Activated CD8-positive, alpha-beta memory T cell treated with anti-CD3 and anti-CD28 coated beads for 4 hours (primary cell): ENCODE measurements around the gene DAB2IP.

ENCODE experiments used
- DNase-seq, 2 donors: peaks; one replicate each; pipeline ENCODE4 v3.0.0-alpha.2; 2020; ENCODE audit warnings: low read depth in 2 of 2

DAB2IP gene

GRCh38 chr9:121817476-121817875 is 166.0 kb downstream of the DAB2IP start:
- DNase-seq = no peak

- no peak for DNase-seq
Observed at GRCh38 chr9:121818016-121818661, 166.7 kb downstream of the DAB2IP start.

DNA sequence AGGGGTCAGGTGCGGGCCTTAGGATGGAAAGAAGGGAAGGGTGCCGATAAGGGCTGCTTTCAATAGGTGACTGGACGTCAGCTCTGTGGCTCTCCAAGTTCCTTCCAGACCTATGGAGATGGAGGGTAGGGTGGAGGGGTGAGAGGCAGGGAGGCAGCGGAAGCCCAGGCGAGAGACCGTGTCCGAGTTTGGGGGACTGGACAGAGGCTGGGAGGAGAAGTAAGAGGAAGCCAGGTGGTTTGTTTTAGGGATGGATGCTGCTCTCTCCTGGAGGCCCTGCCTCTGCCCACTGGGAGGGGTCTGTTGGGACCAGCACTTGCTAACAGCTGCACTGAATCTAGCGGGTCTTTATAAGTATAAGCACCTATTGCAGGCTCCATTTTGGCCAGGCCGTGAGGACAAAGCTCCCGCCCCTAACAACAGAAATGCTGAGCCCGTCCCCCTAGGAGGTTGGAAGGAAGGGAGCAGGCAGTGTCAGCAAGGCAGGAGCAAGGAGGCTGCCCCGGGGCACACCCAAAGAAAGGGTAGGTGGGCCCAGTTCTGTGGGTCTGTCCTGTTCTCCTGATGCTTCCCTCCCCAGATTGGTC is 167.5 kb downstream of the DAB2IP start:
- no peak for DNase-seq

DNA sequence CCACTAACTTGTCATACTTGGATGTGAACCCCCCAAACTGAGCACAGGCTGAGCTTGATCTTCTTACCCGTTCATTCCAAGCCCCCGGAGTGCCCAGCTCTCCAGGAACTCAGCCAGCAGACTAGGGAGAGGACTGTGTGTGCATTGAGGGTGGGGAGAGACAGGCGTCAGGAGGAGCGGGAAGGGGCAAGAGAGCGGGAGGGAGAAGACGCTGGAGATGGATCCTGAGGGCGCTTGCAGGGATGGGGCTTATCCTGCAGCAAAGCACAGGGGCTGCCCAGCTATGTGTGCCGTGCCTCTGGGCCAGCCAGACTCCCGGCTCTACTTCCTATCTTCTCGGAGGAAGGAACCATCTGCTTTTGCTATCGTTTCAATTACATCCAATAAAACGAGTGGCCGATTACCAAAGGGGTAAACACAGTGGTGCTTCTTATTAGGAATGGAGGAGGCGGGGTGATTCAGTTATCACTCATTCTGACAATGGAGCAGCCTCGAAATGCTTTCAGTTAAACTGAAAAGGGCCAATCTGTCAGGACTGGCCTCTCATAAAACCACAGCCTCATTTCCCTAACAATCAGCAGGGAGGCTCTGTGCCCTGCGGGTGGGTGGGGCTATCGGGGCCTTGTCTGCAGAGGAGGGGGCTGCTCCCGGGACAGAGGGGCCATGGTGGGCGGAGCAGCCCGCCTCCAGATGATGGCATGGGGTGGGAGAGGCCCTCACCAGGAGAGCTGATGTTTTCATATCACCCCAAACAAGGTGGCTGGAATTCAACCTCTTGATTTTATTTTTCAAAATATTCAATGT is 168.2 kb downstream of the DAB2IP start:
- no peak for DNase-seq

GRCh38 chr9:121820286-121821005 is 169.0 kb downstream of the DAB2IP start:
- no peak for DNase-seq

- DNase-seq = no peak
Observed at GRCh38 chr9:121821326-121821725, 169.9 kb downstream of the DAB2IP start.

GRCh38 chr9:121822093-121823085 is 171.0 kb downstream of the DAB2IP start:
- DNase-seq = no peak

DNA sequence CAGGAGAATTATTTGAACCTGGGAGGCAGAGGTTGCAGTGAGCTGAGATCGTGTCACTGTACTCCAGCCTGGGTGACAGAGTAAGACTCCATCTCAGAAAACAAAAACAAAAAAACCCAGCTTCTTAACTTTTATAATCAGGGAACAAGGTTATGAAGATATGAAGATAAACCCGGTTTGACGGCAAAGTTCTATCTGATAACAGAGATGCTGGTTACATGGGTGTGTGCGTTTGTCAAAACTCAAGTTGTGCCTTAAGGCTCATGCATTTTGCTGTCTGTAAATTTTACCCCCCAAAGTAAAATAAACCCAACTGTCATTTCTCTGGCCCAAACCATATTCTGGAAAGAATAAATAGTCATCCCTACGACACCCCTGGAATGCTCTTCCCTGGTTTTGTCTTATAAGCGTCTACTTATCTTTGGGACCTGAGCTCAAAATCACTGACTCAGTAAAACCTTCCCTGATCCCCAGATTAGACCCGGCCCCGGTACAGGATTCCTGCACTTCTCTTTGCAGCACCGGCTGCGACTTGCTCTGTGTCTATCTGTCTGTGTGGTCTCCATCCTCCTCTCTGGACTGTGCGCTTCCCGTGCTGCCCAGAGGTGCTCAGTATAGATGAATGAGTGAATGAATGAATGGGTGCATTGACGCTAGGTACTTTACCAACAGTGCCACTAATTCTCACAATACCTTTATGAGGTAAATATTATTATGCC is 172.2 kb downstream of the DAB2IP start:
- no peak for DNase-seq

- DNase-seq = no peak
Observed at GRCh38 chr9:121824651-121825030, 173.2 kb downstream of the DAB2IP start.

DNA sequence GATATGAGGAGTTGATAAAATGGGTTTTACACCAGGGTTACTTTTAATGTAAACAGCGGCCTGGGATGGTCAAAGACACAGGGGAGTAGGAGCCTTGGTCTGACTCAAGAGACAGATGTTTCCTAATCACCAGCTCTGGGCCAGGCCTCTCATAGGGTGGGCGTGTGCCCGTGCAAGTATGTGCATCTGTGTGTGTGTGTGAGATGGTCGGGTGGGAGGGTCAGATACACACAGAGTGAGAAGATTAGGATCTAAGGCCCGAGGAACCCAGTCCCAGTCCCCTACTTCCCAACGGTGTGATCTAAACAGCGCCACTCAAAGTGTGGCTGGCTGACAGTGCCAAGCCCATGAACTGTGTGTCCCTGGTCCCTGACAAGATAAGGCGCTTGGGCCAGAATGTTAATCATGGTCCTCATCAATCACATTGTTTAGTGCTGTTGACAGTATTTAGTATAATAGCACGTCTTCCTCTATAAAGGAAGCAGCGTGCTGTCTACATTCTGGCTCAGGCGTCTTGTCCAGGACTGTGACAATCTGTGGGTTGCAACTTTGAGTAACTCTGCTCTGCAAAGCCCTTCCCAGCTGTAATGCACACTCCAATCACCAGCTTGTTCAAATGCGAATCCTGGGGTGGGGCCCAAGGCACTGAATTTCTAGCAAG is 173.7 kb downstream of the DAB2IP start:
- DNase-seq = no peak

DNA sequence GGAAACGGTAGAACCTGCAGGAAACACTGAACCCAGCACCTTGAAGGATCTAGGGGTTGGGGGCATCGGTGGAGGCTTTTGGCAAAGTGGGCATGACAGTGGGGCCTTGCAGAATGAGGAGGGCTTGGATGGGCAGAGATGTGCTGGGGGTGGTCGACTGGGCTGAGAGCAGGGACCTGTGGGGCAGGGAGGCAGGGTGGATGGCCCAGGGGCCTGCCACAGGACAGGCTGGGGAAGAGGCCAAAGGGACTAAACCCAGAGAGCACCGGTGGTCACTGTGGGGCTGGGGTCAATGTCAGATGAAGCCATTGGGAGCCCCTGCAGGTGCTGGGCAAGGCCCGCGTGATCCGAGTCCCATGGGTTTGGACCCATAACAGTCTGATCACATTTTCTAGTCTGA is 175.3 kb downstream of the DAB2IP start:
- DNase-seq = no peak

GRCh38 chr9:121827251-121827967 is 176.0 kb downstream of the DAB2IP start:
- no peak for DNase-seq

DNA sequence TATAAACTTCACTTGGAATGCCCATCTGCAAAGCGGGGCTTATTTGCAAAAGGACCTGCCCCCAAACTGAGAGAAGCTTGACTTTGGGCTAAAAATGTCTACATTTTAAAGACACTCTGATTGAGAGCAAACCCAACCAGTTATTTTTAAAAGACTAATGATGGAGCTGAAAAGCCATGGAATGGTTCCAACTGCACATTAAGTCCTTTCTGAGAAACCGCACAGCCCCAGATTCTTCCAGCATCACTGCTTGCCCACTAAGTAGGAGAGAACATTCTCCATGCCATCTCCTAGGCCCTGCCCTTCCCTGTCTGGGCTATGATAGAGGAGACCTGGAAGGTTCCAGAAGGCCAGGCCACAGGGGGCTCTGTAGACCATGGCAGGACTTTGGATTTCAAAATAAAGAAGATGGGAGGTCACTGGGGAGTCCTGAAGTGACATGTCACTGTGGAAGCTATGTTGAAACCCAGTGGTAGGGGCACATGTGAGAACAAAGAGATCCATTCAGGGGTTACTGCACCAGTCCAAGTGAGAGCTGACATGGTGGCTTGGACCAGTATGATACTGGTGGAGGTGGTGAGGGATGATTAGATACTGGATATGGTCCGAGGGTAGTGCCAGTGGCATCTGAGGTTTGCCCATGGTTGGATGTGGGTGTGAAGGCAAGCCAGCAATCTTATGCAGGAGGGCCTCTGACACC is 179.2 kb downstream of the DAB2IP start:
- DNase-seq = no peak

GRCh38 chr9:121831869-121832268 is 180.4 kb downstream of the DAB2IP start:
- DNase-seq = no peak

GRCh38 chr9:121833061-121833460 is 181.6 kb downstream of the DAB2IP start:
- DNase-seq = no peak
